OCI-LY7 (cell line): Measurements from ENCODE around the gene DNM3. TPM values are rescaled to one million over a fixed set of nuclear protein-coding genes. Genes with fewer than 3 reads are reported as not detected.

Source experiments
- BruUV-seq: library from RNA; stranded (reverse); fragments of 400-500 nt; replicated peaks from 2 replicates; lab custom pipeline; 2021; lab: Mats Ljungman, UMichigan
- CTCF ChIA-PET: fragments of 300-600 bp; sonication (Branson Sonifier 250); formaldehyde crosslinking; loops from one replicate; lab custom pipeline; 2022; ENCODE audit warnings: antibody characterized with exemption; ENCODE audit not compliant: unreplicated experiment; lab: Charles Lee
- POLR2A ChIA-PET: fragments of 300-600 bp; sonication (Branson Sonifier 250); formaldehyde crosslinking; loops from one replicate; lab custom pipeline; 2022; ENCODE audit warnings: antibody characterized with exemption; lab: Charles Lee
- DNase-seq: peaks from one replicate; pipeline ENCODE4 v3.0.0-alpha.2; 2015; ENCODE audit warnings: low spot score
- H2AFZ ChIP-seq: fragments of 200-600 bp; sonication (generic), shearing (Covaris generic); 2 replicates; pipeline ENCODE4 v1.6.1; 2014; ENCODE audit warnings: mild to moderate bottlenecking, antibody characterized with exemption, low read length, moderate library complexity
- H3K27ac ChIP-seq: fragments of 200-600 bp; sonication (generic); 2 replicates; pipeline ENCODE4 v1.5.1; 2014; ENCODE audit warnings: mixed run types, low read depth, mild to moderate bottlenecking, moderate library complexity, low read length, inconsistent platforms; ENCODE audit not compliant: poor library complexity, severe bottlenecking
- H3K36me3 ChIP-seq: fragments of 200-600 bp; sonication (generic); 2 replicates; pipeline ENCODE4 v1.6.1; 2014; ENCODE audit warnings: mild to moderate bottlenecking, antibody characterized with exemption, low read length, moderate library complexity, mixed read lengths; ENCODE audit not compliant: insufficient read depth
- H3K4me1 ChIP-seq: fragments of 200-600 bp; sonication (generic); 2 replicates; pipeline ENCODE4 v1.5.1; 2014; ENCODE audit warnings: mild to moderate bottlenecking, low read length; ENCODE audit not compliant: insufficient read depth, poor library complexity, severe bottlenecking
- H3K4me2 ChIP-seq: fragments of 200-600 bp; sonication (generic); 2 replicates; pipeline ENCODE4 v1.6.1; 2014; ENCODE audit warnings: mild to moderate bottlenecking, low read length
- H3K4me3 ChIP-seq: fragments of 200-600 bp; sonication (generic); 2 replicates; pipeline ENCODE4 v1.5.1; 2014; ENCODE audit warnings: mild to moderate bottlenecking, low read depth, low read length; ENCODE audit not compliant: poor library complexity, severe bottlenecking
- H3K79me2 ChIP-seq: fragments of 200-600 bp; sonication (generic); 2 replicates; pipeline ENCODE4 v1.6.1; 2016; ENCODE audit warnings: low read depth, mild to moderate bottlenecking, low read length, moderate library complexity, mixed read lengths; ENCODE audit not compliant: insufficient read depth
- H3K9me2 ChIP-seq: fragments of 200-600 bp; sonication (generic); 2 replicates; pipeline ENCODE4 v1.6.1; 2016; ENCODE audit warnings: mild to moderate bottlenecking, low read length, mixed read lengths; ENCODE audit not compliant: insufficient read depth
- H3K9me3 ChIP-seq: fragments of 200-600 bp; sonication (generic); 2 replicates; pipeline ENCODE4 v1.6.1; 2014; ENCODE audit warnings: mild to moderate bottlenecking, mixed run types, low read length, mixed read lengths
- H4K20me1 ChIP-seq: fragments of 200-600 bp; sonication (generic); 2 replicates; pipeline ENCODE4 v1.6.1; 2014; ENCODE audit warnings: mild to moderate bottlenecking, antibody characterized with exemption, low read length, moderate library complexity, mixed read lengths; ENCODE audit not compliant: insufficient read depth
- CTCF ChIP-seq: fragments of 200-600 bp; sonication (generic); conservative IDR thresholded peaks from 2 replicates; pipeline ENCODE4 v1.5.1; 2014; ENCODE audit warnings: mild to moderate bottlenecking, antibody characterized with exemption, low read length, moderate library complexity, mixed read lengths
- EZH2phosphoT487 ChIP-seq: fragments of 200-600 bp; sonication (generic); IDR thresholded peaks from 2 replicates; pipeline ENCODE4 v1.6.1; 2018; ENCODE audit warnings: low read depth, borderline replicate concordance, mild to moderate bottlenecking, mixed run types, antibody characterized with exemption, low read length, moderate library complexity, mixed read lengths
- intact Hi-C: fragments of 100-400 bp; cut with micrococcal nuclease; formaldehyde crosslinking; loops from one replicate; pipeline ENCODE4 v1.10.0; 2022; ENCODE audit not compliant: unreplicated experiment
- total RNA-seq, 2 experiments: library from RNA; depleted of rRNA in 1 of 2; stranded (reverse); fragments of >200 nt in 1 of 2; shearing (Covaris generic) in 1 of 2; gene quantifications; 2 replicates each; pipeline ENCODE4 v1.2.3, GENCODE V29; 2014 to 2022

DNM3 gene
- total RNA-seq, 2 experiments from 2014 or later: 0.47 to 0.61 TPM

GRCh38 chr1:172344444-172344843 is 503.1 kb downstream of the DNM3 start:
- Histone ChIP-seq H3K36me3 (no peaks in the 10 kb centered on the region), H3K4me2 (no peak overlapping the region), H3K9me2 (no peaks in the 10 kb centered on the region), H3K4me3 (no peak overlapping the region), H3K9me3 (peaks cover 12% of the 10 kb centered on the region; the same call in 1 of the 2 replicates), H2AFZ (0 out of 2 replicates have a peak overlapping the region, but pooled peaks have one; percentile 58), H3K27ac (no peak overlapping the region), H3K4me1 (peaks cover 17% of the 10 kb centered on the region), H4K20me1 (no peaks in the 10 kb centered on the region), H3K79me2 (no peaks in the 10 kb centered on the region)
- POLR2A ChIA-PET: interaction anchor here (0.7 to 1.0 kb wide), 3 partner anchors 14 to 121 kb away, joined by 3 to 5 read pairs (median 3); no protein-coding TSS in a partner anchor
- DNase-seq: no peak
- BruUV-seq: no TSS peak
- TF ChIP-seq EZH2phosphoT487 (no peak), CTCF (no peak)
- intact Hi-C loops: no loop called here
- CTCF ChIA-PET: no interaction called here

- no peak for TF ChIP-seq EZH2phosphoT487
- TF ChIP-seq CTCF: no peak
- Histone ChIP-seq H3K9me2 (no peaks in the 10 kb centered on the region), H2AFZ (no peak overlapping the region), H3K4me2 (no peak overlapping the region), H3K9me3 (peaks cover 12% of the 10 kb centered on the region; the same call in 1 of the 2 replicates), H4K20me1 (no peaks in the 10 kb centered on the region), H3K4me3 (no peak overlapping the region), H3K27ac (no peak overlapping the region), H3K79me2 (no peaks in the 10 kb centered on the region), H3K36me3 (no peaks in the 10 kb centered on the region), H3K4me1 (peaks cover 17% of the 10 kb centered on the region)
- ChIA-PET POLR2A (interaction anchor here (0.7 to 0.8 kb wide), 2 partner anchors 13 to 120 kb away, joined by 3 read pairs; no protein-coding TSS in a partner anchor), CTCF (no interaction called here)
- intact Hi-C loops: no loop called here
- BruUV-seq: no TSS peak
- DNase-seq: no peak
Measured at GRCh38 chr1:172345077-172345476, 503.8 kb downstream of the DNM3 start.

GRCh38 chr1:172347416-172347815 is 506.1 kb downstream of the DNM3 start:
- H3K79me2 ChIP-seq: no peaks in the 10 kb centered on the region
- no peak for TF ChIP-seq EZH2phosphoT487
- no peak for TF ChIP-seq CTCF
- no peak for DNase-seq
- no peak overlapping the region for H3K4me3 ChIP-seq
- ChIA-PET POLR2A (no interaction called here), CTCF (no interaction called here)
- H3K27ac ChIP-seq: no peak overlapping the region
- no TSS peak for BruUV-seq
- no peak overlapping the region for H2AFZ ChIP-seq
- no peaks in the 10 kb centered on the region for H4K20me1 ChIP-seq
- peaks cover 15% of the 10 kb centered on the region for H3K4me1 ChIP-seq
- H3K9me3 ChIP-seq: peaks cover 12% of the 10 kb centered on the region; the same call in 1 of the 2 replicates
- no peak overlapping the region for H3K4me2 ChIP-seq
- no peaks in the 10 kb centered on the region for H3K9me2 ChIP-seq
- intact Hi-C loops: no loop called here
- H3K36me3 ChIP-seq: no peaks in the 10 kb centered on the region
